Effector CD8-positive, alpha-beta T cell (primary cell): Measurements from ENCODE around the gene MAGEL2.
"Not testable (repeated sequence)": the region's sequence is repeated elsewhere in the genome, so short reads cannot be mapped to it uniquely, and the experiment has no call there.

Source experiments
- DNase-seq: peaks from one replicate; lab custom pipeline; 2025; lab: John Stamatoyannopoulos, UW

The MAGEL2 gene

GRCh38 chr15:23606226-23606625 is 41.4 kb downstream of the MAGEL2 start:
- no peak for DNase-seq

GRCh38 chr15:23602124-23602523 is 45.5 kb downstream of the MAGEL2 start:
- no peak for DNase-seq

GRCh38 chr15:23599053-23599452 is 48.6 kb downstream of the MAGEL2 start:
- DNase-seq, result no peak

- not testable (repeated sequence) for DNase-seq
These were observed 50.4 kb downstream of the MAGEL2 start for GRCh38 chr15:23597278-23597677.

- DNase-seq, result no peak
These were observed 50.9 kb downstream of the MAGEL2 start for GRCh38 chr15:23596736-23597135.

GRCh38 chr15:23595368-23595767 is 52.3 kb downstream of the MAGEL2 start:
- no peak for DNase-seq

- DNase-seq, result no peak
These were observed 53.4 kb downstream of the MAGEL2 start for GRCh38 chr15:23594252-23594770.
